Measurements from ENCODE around the gene FAM3C. TPM values are rescaled to one million over a fixed set of nuclear protein-coding genes. Genes with fewer than 3 reads are reported as not detected.

The FAM3C gene
- total and polyA plus RNA-seq, 2 of the 4 experiments (the other 2 are of a cell fraction) = 11.5 to 45.8 TPM

DNA sequence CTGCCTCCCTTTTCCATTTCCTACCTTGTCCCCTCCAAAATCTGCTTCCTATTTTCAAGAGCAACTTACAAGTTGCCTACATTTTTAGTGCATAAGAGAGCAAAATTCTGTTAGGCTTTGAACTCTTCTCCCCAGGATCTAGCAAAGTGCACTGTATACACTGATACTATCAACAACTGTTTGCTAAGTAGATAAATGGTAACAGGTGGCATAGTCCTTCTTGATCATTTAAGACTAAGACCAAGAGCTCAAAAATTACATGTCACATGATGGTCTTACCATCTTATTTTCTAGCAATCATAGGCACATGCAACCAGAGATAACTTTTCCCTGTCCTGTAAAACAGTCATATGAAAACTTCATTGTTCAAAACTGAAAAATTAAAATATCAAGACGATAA is 16.2 kb downstream of the FAM3C start:
- intact Hi-C loops (cut with micrococcal nuclease) (no loop called here), in situ Hi-C loops (cut with MboI; ENCODE audit: low sequenced_read_pairs) (no loop called here), dilution Hi-C loops (cut with HindIII; ENCODE audit: low sequenced_read_pairs, unreplicated experiment) (no loop called here)
- Histone ChIP-seq H3K4me2 (ENCODE audit: low read depth, low read length) (no peak overlapping the region), H3K4me3 (ENCODE audit: insufficient read depth, low read depth, low read length) (no peak overlapping the region), H2AK9ac (replicated peaks; ENCODE audit: low read depth, low read length, poor library complexity) (no peak overlapping the region), H4K8ac (ENCODE audit: low read depth in 2 of 2, low read length in 2 of 2) (no peak overlapping the region; a peak in 1 of 4 replicates), H3K23ac (ENCODE audit: low read depth, low read length) (no peak overlapping the region), H2BK120ac (ENCODE audit: low read depth, low read length) (no peak overlapping the region), H3K36me3 (ENCODE audit: control insufficient read depth, insufficient read depth, low read length) (peaks cover 12% of the 10 kb centered on the region), H3K27me3 (ENCODE audit: control insufficient read depth, insufficient read depth, low read length) (no peaks in the 10 kb centered on the region), H3K4me1 (ENCODE audit: control insufficient read depth, insufficient read depth, low read length) (0 out of 2 replicates have a peak, but pooled peaks cover 1% of the 10 kb centered on the region), H3K4ac (ENCODE audit: low read depth, low read length) (no peak overlapping the region), H4K20me1 (ENCODE audit: insufficient read depth, low read length) (peaks cover 2% of the 10 kb centered on the region; the same call in 1 of the 2 replicates), H3K14ac (replicated peaks; ENCODE audit: low read depth, low read length) (no peak overlapping the region), H3K56ac (ENCODE audit: extremely low read depth, insufficient read depth, low read length) (no peak overlapping the region), H3K79me1 (ENCODE audit: low read depth in 1 of 2, low read length in 2 of 2) (peaks cover 14 to 32% of the 10 kb centered on the region in 2 experiments), H2BK15ac (ENCODE audit: low read depth, low read length) (no peak overlapping the region), H4K91ac (ENCODE audit: insufficient read depth, low read depth, low read length) (no peak overlapping the region), H4K5ac (ENCODE audit: low read depth, low read length) (no peak overlapping the region), H2AFZ (replicated peaks; ENCODE audit: low read length, poor library complexity) (no peak overlapping the region), H2BK20ac (ENCODE audit: low read depth, low read length) (no peak overlapping the region), H2BK5ac (ENCODE audit: low read depth, low read length, poor library complexity, severe bottlenecking) (no peak overlapping the region), H3K9me1 (ENCODE audit: insufficient read depth, low read length) (peaks cover 6% of the 10 kb centered on the region), H3K18ac (ENCODE audit: low read depth, low read length) (no peak overlapping the region), H3K9ac (ENCODE audit: low read depth, low read length) (no peak overlapping the region), H3K9me3 (ENCODE audit: control insufficient read depth, insufficient read depth, low read length) (no peaks in the 10 kb centered on the region), H3K27ac (ENCODE audit: insufficient read depth, low read length) (no peak overlapping the region), H2AK5ac (ENCODE audit: low read depth, low read length) (no peak overlapping the region)
- CTCF ChIA-PET = no interaction called here
- DNase-seq (no peak), ATAC-seq (ENCODE audit: low read depth) (no peak)
- BruUV-seq (replicated peaks) = no TSS peak
- TF ChIP-seq MAFK (IDR thresholded peaks at IDR 0.05; ENCODE audit: low read depth, low read length) = no peak
- no peak for TF ChIP-seq MAZ (IDR thresholded peaks at IDR 0.05; ENCODE audit: borderline replicate concordance, low read depth, low read length)
- TF ChIP-seq, protein P1, sequence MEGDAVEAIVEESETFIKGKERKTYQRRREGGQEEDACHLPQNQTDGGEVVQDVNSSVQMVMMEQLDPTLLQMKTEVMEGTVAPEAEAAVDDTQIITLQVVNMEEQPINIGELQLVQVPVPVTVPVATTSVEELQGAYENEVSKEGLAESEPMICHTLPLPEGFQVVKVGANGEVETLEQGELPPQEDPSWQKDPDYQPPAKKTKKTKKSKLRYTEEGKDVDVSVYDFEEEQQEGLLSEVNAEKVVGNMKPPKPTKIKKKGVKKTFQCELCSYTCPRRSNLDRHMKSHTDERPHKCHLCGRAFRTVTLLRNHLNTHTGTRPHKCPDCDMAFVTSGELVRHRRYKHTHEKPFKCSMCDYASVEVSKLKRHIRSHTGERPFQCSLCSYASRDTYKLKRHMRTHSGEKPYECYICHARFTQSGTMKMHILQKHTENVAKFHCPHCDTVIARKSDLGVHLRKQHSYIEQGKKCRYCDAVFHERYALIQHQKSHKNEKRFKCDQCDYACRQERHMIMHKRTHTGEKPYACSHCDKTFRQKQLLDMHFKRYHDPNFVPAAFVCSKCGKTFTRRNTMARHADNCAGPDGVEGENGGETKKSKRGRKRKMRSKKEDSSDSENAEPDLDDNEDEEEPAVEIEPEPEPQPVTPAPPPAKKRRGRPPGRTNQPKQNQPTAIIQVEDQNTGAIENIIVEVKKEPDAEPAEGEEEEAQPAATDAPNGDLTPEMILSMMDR (conservative IDR thresholded peaks at IDR 0.05; ENCODE audit: low read depth, low read length) = no peak
- no peak for TF ChIP-seq FOS (IDR thresholded peaks at IDR 0.05; ENCODE audit: low read depth, low read length)
- no peak for TF ChIP-seq RFX5 (IDR thresholded peaks at IDR 0.05; ENCODE audit: low read depth, low read length)
- TF ChIP-seq NFE2L2 (IDR thresholded peaks at IDR 0.05; ENCODE audit: low read depth, low read length) = no peak
- no peak for TF ChIP-seq RAD21 (IDR thresholded peaks at IDR 0.05; ENCODE audit: low read length)
- no peak for TF ChIP-seq POLR2A (IDR thresholded peaks at IDR 0.05; ENCODE audit: low read depth, low read length)
- TF ChIP-seq SMC3 (IDR thresholded peaks at IDR 0.05; ENCODE audit: low read depth, low read length) = no peak
- POLR2A ChIA-PET (ENCODE audit: unreplicated experiment) = no interaction called here
- WGBS, 2 experiments (ENCODE audit: extremely low coverage in 2 of 2, insufficient read length in 1 of 2) = 83% methylated on average over 1 of the region's 1 CpG; no CpG with 5 or more reads in 1 of the 2 experiments

Measured in IMR-90 (cell line).